Epithelial cell of esophagus (primary cell): Measurements from ENCODE around the gene MAGI2.
"Not testable (repeated sequence)": the region's sequence is repeated elsewhere in the genome, so short reads cannot be mapped to it uniquely, and the experiment has no call there.

Source experiments
- DNase-seq: peaks from one replicate; pipeline ENCODE4 v3.0.0; 2010; ENCODE audit warnings: low read depth
- H3K4me3 ChIP-seq: 2 replicates; pipeline ENCODE4 v1.5.1; 2011; ENCODE audit warnings: mild to moderate bottlenecking, low read length, control low read depth
- CTCF ChIP-seq: IDR thresholded peaks from 2 replicates; pipeline ENCODE4 v1.5.1; 2011; ENCODE audit warnings: low read depth, mild to moderate bottlenecking, low read length, control low read depth, inconsistent platforms; ENCODE audit not compliant: insufficient read depth; ENCODE audit errors: missing control alignments

MAGI2 gene

GRCh38 chr7:79452495-79453265 is 787 bp downstream of the MAGI2 start:
- DNase-seq: peak; percentile 9
- no peak for TF ChIP-seq CTCF
- peak overlapping the region; percentile 80 for H3K4me3 ChIP-seq

GRCh38 chr7:79452032-79452494 is 1.4 kb downstream of the MAGI2 start:
- DNase-seq: peak; percentile 75
- no peak for TF ChIP-seq CTCF
- peak overlapping the region; percentile 80 for H3K4me3 ChIP-seq

- DNase-seq: peak; percentile 94
- peak overlapping the region; percentile 80 for H3K4me3 ChIP-seq
- TF ChIP-seq CTCF: no peak
These were observed 1.9 kb downstream of the MAGI2 start for GRCh38 chr7:79451580-79451979.

GRCh38 chr7:79442766-79443165 is 10.7 kb downstream of the MAGI2 start:
- H3K4me3 ChIP-seq: not testable (repeated sequence)
- DNase-seq: peak; percentile 5

GRCh38 chr7:79436378-79436777 is 17.1 kb downstream of the MAGI2 start:
- no peak for TF ChIP-seq CTCF
- no peak overlapping the region for H3K4me3 ChIP-seq
- DNase-seq: peak; percentile 6

GRCh38 chr7:79434867-79435266 is 18.6 kb downstream of the MAGI2 start:
- TF ChIP-seq CTCF: no peak
- H3K4me3 ChIP-seq: no peak overlapping the region
- no peak for DNase-seq

- peak; percentile 78 for DNase-seq
- no peak overlapping the region for H3K4me3 ChIP-seq
- no peak for TF ChIP-seq CTCF
These were observed 19.4 kb downstream of the MAGI2 start for GRCh38 chr7:79434098-79434497.
